Lung (tissue), 12 donors: ENCODE measurements around the gene RMND5A. TPM values are rescaled to one million over a fixed set of nuclear protein-coding genes. Genes with fewer than 3 reads are reported as not detected.

Source experiments
- ATAC-seq: fragments of 200-7000 bp; cut with Tn5 transposase; one replicate; pipeline ENCODE4 v1.9.1; 2020; ENCODE audit warnings: moderate number of reproducible peaks; ENCODE audit not compliant: insufficient read depth, low FRiP score
- DNase-seq, 3 donors: peaks; one replicate each; pipeline ENCODE4 v3.0.0-alpha.2; 2013 to 2017
- H3K27ac ChIP-seq, 2 donors: one replicate each; pipeline ENCODE4 v1.5.1; 2013; ENCODE audit warnings: mild to moderate bottlenecking in 2 of 2, moderate library complexity in 2 of 2, control low read depth in 1 of 2, inconsistent platforms in 1 of 2, low read depth in 1 of 2, low read length in 1 of 2
- H3K27me3 ChIP-seq, 3 donors: one replicate each; pipeline ENCODE4 v1.5.1; 2013; ENCODE audit warnings: low read length in 2 of 3; ENCODE audit not compliant: control insufficient read depth in 3 of 3, insufficient read depth in 3 of 3
- H3K36me3 ChIP-seq, 4 donors: one replicate each; pipeline ENCODE4 v1.5.1; 2013; ENCODE audit warnings: low read length in 4 of 4, mild to moderate bottlenecking in 1 of 4, moderate library complexity in 1 of 4; ENCODE audit not compliant: control insufficient read depth in 4 of 4, insufficient read depth in 4 of 4
- H3K4me1 ChIP-seq, 5 donors: one replicate each; pipeline ENCODE4 v1.5.1; 2013; ENCODE audit warnings: low read length in 5 of 5, mild to moderate bottlenecking in 2 of 5, moderate library complexity in 1 of 5; ENCODE audit not compliant: control insufficient read depth in 5 of 5, insufficient read depth in 5 of 5
- H3K4me3 ChIP-seq: one replicate; pipeline ENCODE4 v1.5.1; 2013; ENCODE audit warnings: mild to moderate bottlenecking, control low read depth, moderate library complexity
- H3K9ac ChIP-seq, 2 donors: one replicate each; pipeline ENCODE4 v1.5.1; 2013; ENCODE audit warnings: low read length in 2 of 2, control low read depth in 1 of 2; ENCODE audit not compliant: insufficient read depth in 1 of 2
- H3K9me3 ChIP-seq, 4 donors: one replicate each; pipeline ENCODE4 v1.5.1; 2013; ENCODE audit warnings: low read length in 3 of 4, mild to moderate bottlenecking in 1 of 4, moderate library complexity in 1 of 4; ENCODE audit not compliant: control insufficient read depth in 4 of 4, insufficient read depth in 3 of 4
- CTCF ChIP-seq: IDR thresholded peaks from 2 replicates; pipeline ENCODE4 v1.5.1; 2012; ENCODE audit warnings: mild to moderate bottlenecking; ENCODE audit errors: control extremely low read depth, extremely low read depth
- WGBS, 2 donors: extraction: QIAGEN DNeasy Blood & Tissue Kit; methylation state at CpG; one replicate each; pipeline ENCODE4 v1.1.7; 2013; 5-methylcytosine and 5-hydroxymethylcytosine counted together
- polyA plus RNA-seq, 2 donors: library from polyadenylated mRNA; stranded (reverse); fragments of 200-250 nt; gene quantifications; one replicate each; pipeline ENCODE4 v1.2.1, GENCODE V29; 2013
- total RNA-seq, 2 donors: library from RNA; depleted of rRNA in 1 of 2; stranded (reverse); fragments of >200 nt in 1 of 2; gene quantifications; one replicate each; pipeline ENCODE4 v1.2.1, GENCODE V29; 2014 to 2021
- donor health status: control.
- donor health status: control.
- donor health status: Bipolar disorder and iron deficiency.
- donor health status: healthy.
- donor health status: DM: yes; HTN: yes; CAD: no.

RMND5A gene
- total and polyA plus RNA-seq, 4 donors: 8.9 to 73.1 (median 16.6) TPM

GRCh38 chr2:86785456-86785855 lies 65.4 kb downstream of the RMND5A start:
- Histone ChIP-seq H3K27me3 (peaks cover 0 to 39% (median 17%) of the 10 kb centered on the region in 3 donors), H3K4me3 (no peak overlapping the region), H3K4me1 (peaks cover 4 to 28% (median 19%) of the 10 kb centered on the region in 5 donors), H3K27ac (no peak overlapping the region), H3K36me3 (no peaks in the 10 kb centered on the region), H3K9ac (no peak overlapping the region), H3K9me3 (peaks cover 0 to 5% (median 0%) of the 10 kb centered on the region in 4 donors)
- no peak for DNase-seq
- TF ChIP-seq CTCF: no peak
- no peak for ATAC-seq
- 89 to 90% methylated on average over 9 of the region's 9 CpGs for WGBS, 2 donors

- Histone ChIP-seq H3K36me3 (no peaks in the 10 kb centered on the region), H3K27me3 (peaks cover 0 to 43% (median 21%) of the 10 kb centered on the region in 3 donors), H3K9ac (no peak overlapping the region), H3K4me1 (peaks cover 6 to 32% (median 20%) of the 10 kb centered on the region in 5 donors), H3K4me3 (no peak overlapping the region), H3K27ac (no peak overlapping the region), H3K9me3 (peaks cover 0 to 5% (median 0%) of the 10 kb centered on the region in 4 donors)
- TF ChIP-seq CTCF: no peak
- WGBS, 2 donors: 64 to 69% methylated on average over 10 of the region's 10 CpGs
- ATAC-seq (no peak), DNase-seq (no peak)
Measured at GRCh38 chr2:86786001-86786536, 66.0 kb downstream of the RMND5A start.

GRCh38 chr2:86787736-86788135 lies 67.6 kb downstream of the RMND5A start:
- no peak overlapping the region for H3K27ac ChIP-seq
- no peak overlapping the region for H3K9ac ChIP-seq
- peaks cover 6 to 39% (median 20%) of the 10 kb centered on the region in 5 donors for H3K4me1 ChIP-seq
- no peaks in the 10 kb centered on the region for H3K36me3 ChIP-seq
- WGBS, 2 donors: 3 to 9% methylated on average over 2 of the region's 2 CpGs
- no peak overlapping the region for H3K4me3 ChIP-seq
- TF ChIP-seq CTCF: no peak
- peak; percentile 87 to 97 (median 96) for DNase-seq
- H3K9me3 ChIP-seq: peaks cover 0 to 5% (median 0%) of the 10 kb centered on the region in 4 donors
- peaks cover 0 to 60% (median 35%) of the 10 kb centered on the region in 3 donors for H3K27me3 ChIP-seq
- ATAC-seq: no peak
